ENCODE data around the gene RERE.

GRCh38 chr1:8421721-8422120 is 395.7 kb downstream of the RERE start:
- no peak for TF ChIP-seq CTCF (IDR thresholded peaks at IDR 0.05; ENCODE audit: borderline replicate concordance, extremely low read depth, low read length, poor library complexity, severe bottlenecking)
- no peak for TF ChIP-seq EZH2 (IDR thresholded peaks at IDR 0.05; ENCODE audit: borderline replicate concordance, low read depth, low read length, severe bottlenecking)
